Neutrophil (primary cell): ENCODE results near the gene ADGRA1.

Source experiments
- H3K27ac ChIP-seq: fragments of 200-600 bp; sonication (generic); 2 replicates; pipeline ENCODE4 v1.5.1; 2016; ENCODE audit warnings: mild to moderate bottlenecking, moderate library complexity
- H3K27me3 ChIP-seq: fragments of 200-600 bp; sonication (generic); 2 replicates; pipeline ENCODE4 v1.6.0; 2016; ENCODE audit warnings: mild to moderate bottlenecking
- H3K36me3 ChIP-seq: fragments of 200-600 bp; sonication (generic); 2 replicates; pipeline ENCODE4 v1.5.1; 2017
- H3K4me1 ChIP-seq, 2 experiments: fragments of 200-600 bp in 1 of 2; sonication (generic) in 1 of 2; 1 replicate in 1 of 2; 2 replicates in 1 of 2; pipeline versions ENCODE4 v1.5.1 to v1.6.1; 2013 to 2016; ENCODE audit warnings: low read depth in 1 of 2, low read length in 1 of 2, mild to moderate bottlenecking in 1 of 2, moderate library complexity in 1 of 2; ENCODE audit not compliant: control insufficient read depth in 1 of 2, insufficient read depth in 1 of 2
- H3K4me3 ChIP-seq, 2 experiments: fragments of 200-600 bp in 1 of 2; sonication (generic) in 1 of 2; 1 replicate in 1 of 2; 2 replicates in 1 of 2; pipeline ENCODE4 v1.5.1; 2013 to 2016; ENCODE audit warnings: low read depth in 1 of 2, low read length in 1 of 2, mild to moderate bottlenecking in 1 of 2, moderate library complexity in 1 of 2
- H3K9me3 ChIP-seq: fragments of 200-600 bp; sonication (generic); 2 replicates; pipeline ENCODE4 v1.5.1; 2016
- TF ChIP-seq, protein P1 (sequence below): fragments of 200-600 bp; sonication (generic); IDR thresholded peaks from 2 replicates; pipeline ENCODE4 v1.5.1; 2016; ENCODE audit warnings: antibody characterized with exemption

The ADGRA1 gene

DNA sequence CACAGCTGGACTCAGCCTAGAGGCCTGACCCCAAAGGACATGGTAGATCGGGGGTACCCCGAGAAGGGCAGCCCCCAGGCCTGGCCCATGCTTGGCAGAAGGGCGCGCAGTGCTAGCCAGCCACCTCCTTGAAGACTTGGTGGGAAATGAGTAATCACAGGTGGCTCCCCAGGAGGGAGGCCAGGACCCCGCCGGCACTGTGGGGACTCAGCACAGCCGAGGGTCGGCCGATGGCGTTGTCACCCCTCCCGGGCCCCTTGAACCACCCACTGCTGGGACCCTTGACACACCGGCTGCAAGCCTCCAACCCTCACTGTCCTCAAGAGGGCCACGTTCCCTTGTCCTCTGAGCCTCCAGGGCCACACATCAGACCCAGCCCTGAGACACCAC is 27.7 kb downstream of the ADGRA1 start:
- TF ChIP-seq, protein P1, sequence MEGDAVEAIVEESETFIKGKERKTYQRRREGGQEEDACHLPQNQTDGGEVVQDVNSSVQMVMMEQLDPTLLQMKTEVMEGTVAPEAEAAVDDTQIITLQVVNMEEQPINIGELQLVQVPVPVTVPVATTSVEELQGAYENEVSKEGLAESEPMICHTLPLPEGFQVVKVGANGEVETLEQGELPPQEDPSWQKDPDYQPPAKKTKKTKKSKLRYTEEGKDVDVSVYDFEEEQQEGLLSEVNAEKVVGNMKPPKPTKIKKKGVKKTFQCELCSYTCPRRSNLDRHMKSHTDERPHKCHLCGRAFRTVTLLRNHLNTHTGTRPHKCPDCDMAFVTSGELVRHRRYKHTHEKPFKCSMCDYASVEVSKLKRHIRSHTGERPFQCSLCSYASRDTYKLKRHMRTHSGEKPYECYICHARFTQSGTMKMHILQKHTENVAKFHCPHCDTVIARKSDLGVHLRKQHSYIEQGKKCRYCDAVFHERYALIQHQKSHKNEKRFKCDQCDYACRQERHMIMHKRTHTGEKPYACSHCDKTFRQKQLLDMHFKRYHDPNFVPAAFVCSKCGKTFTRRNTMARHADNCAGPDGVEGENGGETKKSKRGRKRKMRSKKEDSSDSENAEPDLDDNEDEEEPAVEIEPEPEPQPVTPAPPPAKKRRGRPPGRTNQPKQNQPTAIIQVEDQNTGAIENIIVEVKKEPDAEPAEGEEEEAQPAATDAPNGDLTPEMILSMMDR: no peak
- H3K27ac ChIP-seq: no peak overlapping the region

DNA sequence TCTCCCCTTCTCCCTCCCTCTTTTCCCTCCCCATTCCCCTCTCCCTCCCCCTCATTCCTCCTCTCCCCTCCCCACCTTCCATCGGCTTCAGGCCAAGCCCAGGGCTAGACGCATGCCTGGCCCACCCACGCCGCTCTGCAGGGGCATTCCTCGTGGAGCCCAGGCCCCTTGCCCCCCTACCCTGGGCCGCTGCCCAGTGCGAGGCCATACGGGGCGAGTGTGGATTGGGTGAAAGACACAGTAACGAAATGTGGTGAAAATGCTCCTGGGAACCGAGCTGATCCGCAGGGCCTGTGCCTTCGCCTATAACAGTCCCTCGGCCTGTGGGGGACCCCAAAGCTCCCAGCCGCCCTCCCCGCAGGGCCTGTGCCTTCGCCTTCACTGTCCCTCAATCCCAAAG is 28.3 kb downstream of the ADGRA1 start:
- peaks cover 2% of the 10 kb centered on the region for H3K27me3 ChIP-seq
- H3K4me3 ChIP-seq: no peak overlapping the region
- no peaks in the 10 kb centered on the region for H3K9me3 ChIP-seq
- TF ChIP-seq, protein P1: no peak
- no peaks in the 10 kb centered on the region for H3K4me1 ChIP-seq
- no peaks in the 10 kb centered on the region for H3K36me3 ChIP-seq
- H3K27ac ChIP-seq: no peak overlapping the region

More for the DNA sequence above, 27.7 kb downstream of the ADGRA1 start:
- H3K9me3 ChIP-seq: no peaks in the 10 kb centered on the region
- H3K36me3 ChIP-seq: no peaks in the 10 kb centered on the region
- no peaks in the 10 kb centered on the region for H3K4me1 ChIP-seq
- peaks cover 7% of the 10 kb centered on the region for H3K27me3 ChIP-seq
- no peak overlapping the region for H3K4me3 ChIP-seq

DNA sequence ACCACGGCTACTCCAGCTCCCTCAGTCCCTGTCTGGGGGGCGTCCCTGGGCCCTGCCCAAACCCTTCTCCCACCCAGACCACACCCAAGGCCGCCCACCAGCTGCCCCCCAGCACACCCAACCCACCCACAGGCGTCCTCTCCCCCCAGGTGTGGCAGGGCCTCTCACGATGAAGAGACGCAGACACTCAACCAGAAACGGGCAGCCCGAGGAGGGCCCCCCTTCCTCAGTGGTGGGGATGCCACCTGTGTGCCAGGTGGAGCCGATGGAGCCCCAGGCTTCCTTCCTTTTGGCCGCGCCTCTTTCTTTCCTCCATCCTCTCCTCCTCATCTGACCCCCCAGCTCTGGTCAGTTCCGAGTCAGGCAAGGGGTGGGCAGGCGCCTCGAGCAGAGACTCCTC is 28.7 kb downstream of the ADGRA1 start:
- H3K4me1 ChIP-seq: no peaks in the 10 kb centered on the region
- no peak overlapping the region for H3K27ac ChIP-seq
- no peaks in the 10 kb centered on the region for H3K27me3 ChIP-seq
- TF ChIP-seq, protein P1: no peak
- H3K9me3 ChIP-seq: no peaks in the 10 kb centered on the region
- no peak overlapping the region for H3K4me3 ChIP-seq
- H3K36me3 ChIP-seq: no peaks in the 10 kb centered on the region

DNA sequence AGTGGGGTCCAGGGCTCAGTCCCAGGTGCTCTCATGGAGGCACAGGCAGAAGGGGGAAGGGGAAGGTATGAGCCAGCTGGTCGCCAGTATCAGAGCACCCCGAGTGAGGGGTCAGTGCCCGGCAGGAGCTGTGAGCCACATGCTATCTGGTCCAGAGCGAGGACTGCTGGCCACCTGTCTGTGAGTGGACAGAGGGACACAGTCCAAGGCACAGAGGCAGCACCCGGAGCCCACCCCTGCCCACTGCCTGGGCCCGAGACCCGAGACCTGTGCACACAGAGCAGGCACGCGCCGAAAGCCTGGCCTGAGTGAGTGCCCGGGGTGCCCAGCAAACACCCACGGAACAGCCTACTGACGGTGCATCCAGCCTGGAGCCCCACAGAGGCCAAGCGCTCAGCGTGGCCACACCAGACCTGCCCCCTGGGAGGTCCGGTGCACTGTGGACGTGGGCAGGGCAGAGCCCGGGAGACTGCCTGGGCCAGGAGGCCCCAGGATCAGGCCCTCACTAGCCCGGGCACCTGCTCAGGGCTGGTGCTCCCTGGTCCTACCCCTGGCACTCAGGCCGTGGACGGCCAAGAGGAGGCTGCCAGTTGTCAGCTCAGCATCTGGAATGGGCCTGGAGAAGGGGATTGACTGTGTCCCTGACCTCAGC is 29.4 kb downstream of the ADGRA1 start:
- H3K4me3 ChIP-seq: no peak overlapping the region
- H3K9me3 ChIP-seq: no peaks in the 10 kb centered on the region
- H3K4me1 ChIP-seq: no peaks in the 10 kb centered on the region
- TF ChIP-seq, protein P1: no peak
- H3K36me3 ChIP-seq: no peaks in the 10 kb centered on the region
- peaks cover 3% of the 10 kb centered on the region for H3K27me3 ChIP-seq
- H3K27ac ChIP-seq: no peak overlapping the region

DNA sequence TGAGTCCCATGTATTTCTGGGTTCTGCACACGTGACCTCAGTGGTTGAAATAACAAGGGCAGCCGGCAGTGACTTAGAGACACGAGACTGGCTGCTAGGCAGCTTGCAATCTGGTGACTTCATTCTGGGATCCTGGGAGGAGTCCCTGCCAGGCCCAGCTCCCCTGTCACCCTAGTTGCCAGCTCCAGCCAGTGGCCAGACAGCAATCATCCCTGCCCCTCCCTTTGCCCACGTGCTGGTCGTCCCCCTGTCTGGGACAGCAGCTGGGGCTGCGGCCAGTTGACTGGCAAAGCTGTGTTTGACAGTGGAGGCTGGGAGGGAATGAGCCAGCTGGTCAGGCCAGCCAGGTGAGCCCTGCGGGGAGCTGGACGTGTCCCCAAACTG is 30.0 kb downstream of the ADGRA1 start:
- no peaks in the 10 kb centered on the region for H3K4me1 ChIP-seq
- no peaks in the 10 kb centered on the region for H3K36me3 ChIP-seq
- H3K27ac ChIP-seq: no peak overlapping the region
- H3K27me3 ChIP-seq: peaks cover 8% of the 10 kb centered on the region
- TF ChIP-seq, protein P1: no peak
- no peaks in the 10 kb centered on the region for H3K9me3 ChIP-seq
- H3K4me3 ChIP-seq: no peak overlapping the region
